Heart left ventricle (tissue), 16 donors: ENCODE measurements around the gene RPS8. TPM values are rescaled to one million over a fixed set of nuclear protein-coding genes. Genes with fewer than 3 reads are reported as not detected.
"Not testable (repeated sequence)": the region's sequence is repeated elsewhere in the genome, so short reads cannot be mapped to it uniquely, and the experiment has no call there.

Experiments
- ATAC-seq, 4 donors: fragments of 200-7000 bp; cut with Tn5 transposase; one replicate each; pipeline ENCODE4 v1.9.1; 2020 to 2022; ENCODE audit warnings: moderate library complexity in 4 of 4, mild to moderate bottlenecking in 3 of 4, moderate number of reproducible peaks in 1 of 4
- DNase-seq, 5 donors: peaks; one replicate each; pipeline ENCODE4 v3.0.0-alpha.2; 2020
- H3K27ac ChIP-seq, 12 donors: fragments of 200-600 bp; sonication (generic) in 4 of 12; one replicate each; pipeline versions ENCODE4 v1.5.0 to v1.8.0; 2016 to 2022; ENCODE audit warnings: mild to moderate bottlenecking in 2 of 12
- H3K27me3 ChIP-seq, 9 donors: fragments of 200-600 bp; sonication (generic) in 2 of 9; one replicate each; pipeline versions ENCODE4 v1.5.1 to v1.8.0; 2016 to 2022; ENCODE audit warnings: mild to moderate bottlenecking in 3 of 9
- H3K36me3 ChIP-seq, 9 donors: fragments of 200-600 bp; sonication (generic) in 2 of 9; one replicate each; pipeline versions ENCODE4 v1.5.0 to v1.8.0; 2018 to 2022; ENCODE audit warnings: mild to moderate bottlenecking in 2 of 9
- H3K4me1 ChIP-seq, 12 donors: fragments of 200-600 bp; sonication (generic) in 4 of 12; one replicate each; pipeline versions ENCODE4 v1.5.0 to v1.8.0; 2016 to 2022; ENCODE audit warnings: mild to moderate bottlenecking in 3 of 12
- H3K4me3 ChIP-seq, 12 donors: fragments of 200-600 bp; sonication (generic) in 4 of 12; one replicate each; pipeline versions ENCODE4 v1.5.0 to v1.8.0; 2017 to 2022; ENCODE audit warnings: mild to moderate bottlenecking in 9 of 12, moderate library complexity in 4 of 12
- H3K9me3 ChIP-seq, 12 donors: fragments of 200-600 bp; sonication (generic) in 4 of 12; one replicate each; pipeline versions ENCODE4 v1.5.0 to v1.8.0; 2016 to 2022; ENCODE audit warnings: mild to moderate bottlenecking in 1 of 12
- CTCF ChIP-seq, 12 donors: fragments of 200-600 bp; sonication (generic) in 4 of 12; IDR thresholded peaks; one replicate each; pipeline versions ENCODE4 v1.5.0 to v1.8.0; 2018 to 2022; ENCODE audit warnings: antibody characterized with exemption in 12 of 12, mild to moderate bottlenecking in 5 of 12
- POLR2A ChIP-seq, 2 donors: fragments of 450-650 bp; IDR thresholded peaks; one replicate each; pipeline ENCODE4 v1.6.1; 2017; ENCODE audit warnings: antibody characterized with exemption in 2 of 2, mild to moderate bottlenecking in 2 of 2, moderate library complexity in 2 of 2
- WGBS, 4 donors: extraction: QIAGEN DNeasy Blood & Tissue Kit in 2 of 4; methylation state at CpG; one replicate each; pipeline versions ENCODE4 v1.1.5 to v1.1.7; 2013 to 2018; 5-methylcytosine and 5-hydroxymethylcytosine counted together
- intact Hi-C, 10 donors: fragments of 100-400 bp; cut with DNase I; formaldehyde crosslinking; loops; one replicate each; pipeline versions ENCODE4 v1.11.1 to v1.14.2; 2022
- polyA plus RNA-seq, 2 donors: library from polyadenylated mRNA; stranded (reverse); fragments of 200-250 nt; gene quantifications; one replicate each; pipeline ENCODE4 v1.2.3, GENCODE V29; 2013
- total RNA-seq, 9 donors: library from RNA; depleted of rRNA in 2 of 9; stranded (reverse); fragments of >200 nt in 2 of 9; fragmentation: NEBNext Ultra II Directional in 3 of 9; extraction: Animal tissue kit (Norgen Biotek cat#: 25700) in 3 of 9; gene quantifications; one replicate each; pipeline versions ENCODE4 v1.1.0 to v1.2.4, GENCODE V29; 2016 to 2023
- donor health status: ischemic (EF 13 %, LVEDD 7.1; RV severe dilation, severe dysfunction).
- donor health status: healthy with polysubstance abuse.
- donor health status: DM: no; HTN: yes; CAD: no.
- donor health status: DM: no; HTN: no; CAD: no.
- donor health status: ischemic (EF 25% LVEDD 6.9; RV normal size, moderate dysfunction).
- donor health status: ischemic (EF 25% LVEDD 5.7; RV mildly dilated, moderate dysfunction).
- donor health status: healthy.
- donor health status: DM: yes; HTN: yes; CAD: no.
- donor health status: ischemic (EF 35%, LVEDD 5.7; RV mildly dilated, moderate dysfunction).
- donor health status: nonischemic (EF 11% LVEDD 7.7; RV severe dilation, severe dysfunction).
- donor health status: DM: yes; HTN: yes; CAD: no.
- donor health status: PGD.
- donor health status: ischemic (EF 29% LVEDD 5.4; RV normal size, mild dysfunction).
- donor health status: nonischemic (EF 23%, LVEDD 6.1; RV moderate dilation, normal function).

RPS8 gene
- total and polyA plus RNA-seq, 11 donors, result 576 to 1,848 (median 967) TPM

GRCh38 chr1:44760876-44761275, 14.5 kb upstream of the RPS8 start:
- 62 to 75% (median 68%) methylated on average over 3 of the region's 3 CpGs for WGBS, 4 donors
- TF ChIP-seq POLR2A (IDR thresholded peaks at IDR 0.05) (no peak), CTCF (IDR thresholded peaks at IDR 0.05) (no peak)

GRCh38 chr1:44766421-44766820, 8.9 kb upstream of the RPS8 start:
- ATAC-seq, DNase-seq, intact Hi-C loops: not testable (repeated sequence)

More at GRCh38 chr1:44760876-44761275, 14.5 kb upstream of the RPS8 start:
- H3K9me3 ChIP-seq, result no peaks in the 10 kb centered on the region
- H3K36me3 ChIP-seq, result peaks cover 0 to 67% (median 0%) of the 10 kb centered on the region in 9 donors
- intact Hi-C loops, result no loop called here
- H3K4me3 ChIP-seq, result no peak overlapping the region
- DNase-seq (no peak), ATAC-seq (peak in 3 of 4 donors; percentile 45 to 75 (median 74))
- no peaks in the 10 kb centered on the region for H3K27me3 ChIP-seq
- H3K27ac ChIP-seq, result no peak overlapping the region
- H3K4me1 ChIP-seq, result peaks cover 0 to 5% (median 0%) of the 10 kb centered on the region in 12 donors

GRCh38 chr1:44775930-44776729, 790 bp downstream of the RPS8 start:
- Histone ChIP-seq H3K27ac (peak overlapping the region; percentile 85 to 99 (median 95)), H3K4me1 (peaks cover 2 to 38% (median 23%) of the 10 kb centered on the region in 12 donors), H3K4me3 (peak overlapping the region; percentile 59 to 95 (median 85)), H3K36me3 (peaks cover 0 to 49% (median 45%) of the 10 kb centered on the region in 9 donors), H3K27me3 (no peaks in the 10 kb centered on the region), H3K9me3 (no peaks in the 10 kb centered on the region)
- 7 to 18% (median 9%) methylated on average over 15 to 36 of the region's 36 CpGs for WGBS, 4 donors
- ATAC-seq (peak in 3 of 4 donors; percentile 5 to 15 (median 7)), DNase-seq (peak in 1 of 5 donors; percentile 71)
- TF ChIP-seq POLR2A (IDR thresholded peaks at IDR 0.05), result no peak
- TF ChIP-seq CTCF (IDR thresholded peaks at IDR 0.05), result no peak
- intact Hi-C loops, result loop anchor here in 5 of 10 donors (2.0 to 10.0 kb wide), 5 partner anchors 39 to 529 kb away; partner anchors contain the start of genes RNU5D-1 (in 2 of the 5) and KIF2C (in 1 of the 5)

More at GRCh38 chr1:44766421-44766820, 8.9 kb upstream of the RPS8 start:
- H3K9me3 ChIP-seq, H3K4me1 ChIP-seq, H3K27ac ChIP-seq, H3K4me3 ChIP-seq, H3K27me3 ChIP-seq: not testable (repeated sequence)
- peaks cover 0 to 25% (median 0%) of the 10 kb centered on the region in 9 donors for H3K36me3 ChIP-seq
- 93 to 97% (median 95%) methylated on average over 6 of the region's 6 CpGs for WGBS, 4 donors

- H3K4me3 ChIP-seq, result peak overlapping the region in 11 of 12 donors; percentile 68 to 95 (median 86)
- H3K27me3 ChIP-seq, result no peaks in the 10 kb centered on the region
- ATAC-seq, result no peak
- DNase-seq, result no peak
- peaks cover 0 to 54% (median 51%) of the 10 kb centered on the region in 9 donors for H3K36me3 ChIP-seq
- WGBS, 4 donors, result 56 to 62% (median 60%) methylated on average over 12 of the region's 12 CpGs
- TF ChIP-seq CTCF (IDR thresholded peaks at IDR 0.05) (no peak), POLR2A (IDR thresholded peaks at IDR 0.05) (no peak)
- intact Hi-C loops, result loop anchor here in 3 of 10 donors (5.0 to 10.0 kb wide), 3 partner anchors 39 to 528 kb away; partner anchors contain the start of genes KIF2C (in 1 of the 3) and RNU5D-1 (in 1 of the 3)
- H3K27ac ChIP-seq, result peak overlapping the region in 8 of 12 donors; percentile 85 to 99 (median 95)
- peaks cover 2 to 38% (median 23%) of the 10 kb centered on the region in 12 donors for H3K4me1 ChIP-seq
- H3K9me3 ChIP-seq, result no peaks in the 10 kb centered on the region
Measured at GRCh38 chr1:44776730-44777068, 1.4 kb downstream of the RPS8 start.
